HepG2 (cell line): Measurements from ENCODE around the gene NCAPG. TPM values are rescaled to one million over a fixed set of nuclear protein-coding genes. Genes with fewer than 3 reads are reported as not detected.
"Not testable (repeated sequence)": the region's sequence is repeated elsewhere in the genome, so short reads cannot be mapped to it uniquely, and the experiment has no call there.

Source experiments
- ATAC-seq: fragments of 200-7000 bp; cut with Tn5 transposase; 3 replicates; pipeline ENCODE4 v1.9.1; 2020; ENCODE audit warnings: mild to moderate bottlenecking, moderate library complexity
- BruUV-seq: library from RNA; stranded (reverse); fragments of 400-500 nt; replicated peaks from 2 replicates; lab custom pipeline; 2021; lab: Mats Ljungman, UMichigan
- CTCF ChIA-PET: fragments of 300-600 bp; formaldehyde crosslinking; extraction: SDS; loops from one replicate; lab custom pipeline; 2021; ENCODE audit warnings: low total read pairs, inconsistent platforms, low intra/inter-chr PET ratio; lab: Yijun Ruan, JAX
- POLR2A ChIA-PET: fragments of 350-600 bp; sonication (Branson Sonifier 250); formaldehyde crosslinking; loops from one replicate; lab custom pipeline; 2020; ENCODE audit warnings: antibody characterized with exemption, inconsistent platforms; lab: Yijun Ruan, JAX
- DNase-seq: peaks from one replicate; pipeline ENCODE4 v3.0.0-alpha.2; 2015; ENCODE audit warnings: low spot score
- FAIRE-seq: peaks from 3 replicates; lab custom pipeline; 2011; peaks lifted over from hg19 to GRCh38; lab: Jason Lieb, UNC
- H2AFZ ChIP-seq: one replicate; pipeline ENCODE4 v1.6.1; 2011; ENCODE audit warnings: low read length, inconsistent platforms
- H3K27ac ChIP-seq: fragments of 300-600 bp; 3 replicates; pipeline ENCODE4 v1.8.0; 2011; ENCODE audit warnings: mixed run types, mild to moderate bottlenecking, mixed read lengths, low read length, inconsistent platforms; ENCODE audit not compliant: insufficient read depth; ENCODE audit errors: extremely low read length
- H3K27me3 ChIP-seq, 2 experiments: fragments of 200-600 bp in 1 of 2; 2 replicates in 1 of 2; 3 replicates in 1 of 2; pipeline versions ENCODE4 v1.6.0 to v1.8.0; 2011; ENCODE audit warnings: low read length in 2 of 2, mild to moderate bottlenecking in 2 of 2, moderate library complexity in 2 of 2, inconsistent platforms in 1 of 2; ENCODE audit not compliant: insufficient read depth in 2 of 2, control insufficient read depth in 1 of 2
- H3K36me3 ChIP-seq, 2 experiments: fragments of 200-600 bp in 1 of 2; replicated peaks in 1 of 2; 2 replicates in 1 of 2; 3 replicates in 1 of 2; pipeline versions ENCODE4 v1.5.1 to v1.8.0; 2011; ENCODE audit warnings: low read length in 2 of 2, inconsistent platforms in 1 of 2; ENCODE audit not compliant: insufficient read depth in 2 of 2, control insufficient read depth in 1 of 2
- H3K4me1 ChIP-seq: 2 replicates; pipeline ENCODE4 v1.5.1; 2012; ENCODE audit warnings: low read length, inconsistent platforms; ENCODE audit not compliant: insufficient read depth
- H3K4me2 ChIP-seq: 2 replicates; pipeline ENCODE4 v1.6.0; 2011; ENCODE audit warnings: low read depth, low read length, inconsistent platforms
- H3K4me3 ChIP-seq, 3 experiments: fragments of 200-600 bp in 1 of 3; sonication (generic), shearing (Covaris generic) in 1 of 3; replicated peaks in 1 of 3; 2 replicates each; pipeline ENCODE4 v1.5.1; 2011 to 2016; ENCODE audit warnings: low read length in 3 of 3, inconsistent platforms in 2 of 3, low read depth in 2 of 3, mild to moderate bottlenecking in 2 of 3, control low read depth in 1 of 3, mixed read lengths in 1 of 3; ENCODE audit not compliant: insufficient read depth in 1 of 3
- H3K79me2 ChIP-seq: one replicate; pipeline ENCODE4 v1.6.1; 2011; ENCODE audit warnings: low read length, inconsistent platforms; ENCODE audit not compliant: insufficient read depth
- H3K9ac ChIP-seq: 2 replicates; pipeline ENCODE4 v1.6.0; 2011; ENCODE audit warnings: mild to moderate bottlenecking, low read depth, low read length, inconsistent platforms; ENCODE audit not compliant: insufficient read depth
- H3K9me3 ChIP-seq: 2 replicates; pipeline ENCODE4 v1.5.1; 2012; ENCODE audit warnings: mild to moderate bottlenecking, low read length
- H4K20me1 ChIP-seq: 2 replicates; pipeline ENCODE4 v1.6.0; 2011; ENCODE audit warnings: inconsistent platforms, mild to moderate bottlenecking, low read length, moderate library complexity; ENCODE audit not compliant: insufficient read depth
- HNF4A ChIP-seq: sonication (generic); formaldehyde crosslinking; IDR thresholded peaks from 2 replicates; pipeline ENCODE4 v1.4.0; 2020; ENCODE audit warnings: missing genetic modification reagents
- NR2F1 ChIP-seq, 2 experiments: fragments of 450-650 bp in 1 of 2; formaldehyde crosslinking in 1 of 2; IDR thresholded peaks; 2 replicates each; pipeline versions ENCODE4 v1.5.0 to v1.6.1; 2016 to 2020; ENCODE audit warnings: mild to moderate bottlenecking in 1 of 2, missing compliant biosample characterization in 1 of 2, missing genetic modification reagents in 1 of 2, moderate library complexity in 1 of 2
- PLRG1 ChIP-seq: fragments of 450-650 bp; conservative IDR thresholded peaks from 2 replicates; pipeline ENCODE4 v1.6.1; 2016
- TEAD3 ChIP-seq: optimal IDR thresholded peaks from 2 replicates; pipeline ENCODE3; 2016; ENCODE audit warnings: borderline replicate concordance
- ZBTB3 ChIP-seq: sonication (generic); formaldehyde crosslinking; IDR thresholded peaks from 2 replicates; pipeline ENCODE4 v1.4.0; 2020; ENCODE audit warnings: low read depth, mild to moderate bottlenecking, moderate library complexity, missing genetic modification reagents, borderline replicate concordance
- ZBTB44 ChIP-seq: sonication (generic); formaldehyde crosslinking; IDR thresholded peaks from 2 replicates; pipeline ENCODE4 v1.4.0; 2020; ENCODE audit warnings: missing genetic modification reagents
- WGBS: methylation state at CpG from one replicate; pipeline ENCODE4 v1.1.6; 2017; ENCODE audit warnings: low lambda C conversion rate; 5-methylcytosine and 5-hydroxymethylcytosine counted together
- in situ Hi-C: cut with HindIII; loops from 2 replicates; pipeline ENCODE4 v1.10.0; 2017; ENCODE audit warnings: low pct_unique_long_range_greater_than_20kb; ENCODE audit not compliant: extremely low pct_ligation_motif_present
- intact Hi-C: fragments of 100-400 bp; cut with micrococcal nuclease; formaldehyde crosslinking; loops from one replicate; pipeline ENCODE4 v1.10.0; 2022; ENCODE audit not compliant: unreplicated experiment
- polyA plus RNA-seq, 8 experiments: library from polyadenylated mRNA; depleted of rRNA in 3 of 8; stranded (reverse) in 7 of 8; unstranded in 1 of 8; fragments of >200 nt; fragmentation: Illumina TruSeq in 4 of 8; extraction: Trizol in 4 of 8; gene quantifications; 2 replicates each; pipeline versions ENCODE4 v1.2.1 to v1.2.3, GENCODE V29; 2011 to 2016; ENCODE audit warnings: low read depth in 4 of 8, missing spikeins in 1 of 8, mixed read lengths in 1 of 8; ENCODE audit not compliant: insufficient read depth in 1 of 8
- total RNA-seq, 5 experiments: library from RNA; depleted of rRNA; stranded (reverse); fragments of >200 nt; fragmentation: Illumina TruSeq; extraction: Trizol; gene quantifications; 2 replicates each; pipeline ENCODE4 v1.2.3, GENCODE V29; 2016; ENCODE audit warnings: low read depth in 1 of 5

Gene NCAPG
- total and polyA plus RNA-seq, 2 of the 13 experiments (the other 11 are each of a cell fraction or from before 2014, with no cell fraction given): 14.8 to 61.9 TPM

- TF ChIP-seq ZBTB3 (CRISPR knock-in tag) (no peak), ZBTB44 (CRISPR knock-in tag) (no peak), PLRG1 (no peak), NR2F1 (CRISPR knock-in tag; IDR thresholded peaks at IDR 0.05) (no peak), HNF4A (CRISPR knock-in tag) (no peak), TEAD3 (CRISPR knock-in tag) (no peak)
These were observed 35.5 kb downstream of the NCAPG start (continued) for GRCh38 chr4:17846266-17846665.

GRCh38 chr4:17850295-17850694 is 39.5 kb downstream of the NCAPG start:
- H3K79me2 ChIP-seq, ATAC-seq, FAIRE-seq, DNase-seq, H2AFZ ChIP-seq, intact Hi-C loops, CTCF ChIA-PET, in situ Hi-C loops, BruUV-seq, H3K9ac ChIP-seq, H3K27me3 ChIP-seq, H3K9me3 ChIP-seq, H3K27ac ChIP-seq, H3K36me3 ChIP-seq, POLR2A ChIA-PET, H4K20me1 ChIP-seq, H3K4me2 ChIP-seq, H3K4me3 ChIP-seq, H3K4me1 ChIP-seq: not testable (repeated sequence)
- 80% methylated on average over 1 of the region's 1 CpG for WGBS
